Fibroblast of lung (primary cell): ENCODE results near the gene IKZF2. TPM values are rescaled to one million over a fixed set of nuclear protein-coding genes. Genes with fewer than 3 reads are reported as not detected.
"Not testable (repeated sequence)": the region's sequence is repeated elsewhere in the genome, so short reads cannot be mapped to it uniquely, and the experiment has no call there.

Source experiments
- DNase-seq, 2 donors: peaks; one replicate each; pipeline versions ENCODE4 v3.0.0 to v3.0.0-alpha.2; 2010; ENCODE audit warnings: low read depth in 2 of 2
- H2AFZ ChIP-seq: 2 replicates; pipeline ENCODE4 v1.5.1; 2012; ENCODE audit warnings: low read length, control low read depth, inconsistent platforms
- H3K27ac ChIP-seq: 2 replicates; pipeline ENCODE4 v1.5.1; 2011; ENCODE audit warnings: low read length, control low read depth; ENCODE audit not compliant: insufficient read depth
- H3K27me3 ChIP-seq: 2 replicates; pipeline ENCODE4 v1.5.1; 2011; ENCODE audit warnings: mild to moderate bottlenecking, low read length; ENCODE audit not compliant: control insufficient read depth, insufficient read depth
- H3K36me3 ChIP-seq: 2 replicates; pipeline ENCODE4 v1.5.1; 2011; ENCODE audit warnings: low read length; ENCODE audit not compliant: control insufficient read depth, insufficient read depth
- H3K4me1 ChIP-seq: 2 replicates; pipeline ENCODE4 v1.5.1; 2011; ENCODE audit warnings: low read length; ENCODE audit not compliant: control insufficient read depth, insufficient read depth; ENCODE audit errors: extremely low read depth
- H3K4me2 ChIP-seq: 2 replicates; pipeline ENCODE4 v1.5.1; 2011; ENCODE audit warnings: low read length, control low read depth; ENCODE audit not compliant: insufficient read depth; ENCODE audit errors: extremely low read depth
- H3K4me3 ChIP-seq, 4 experiments: fragments of 200-600 bp in 1 of 4; sonication (generic) in 1 of 4; replicated peaks in 1 of 4; 2 replicates each; pipeline ENCODE4 v1.5.1; 2011 to 2016; ENCODE audit warnings: low read length in 4 of 4, low read depth in 3 of 4, mild to moderate bottlenecking in 3 of 4, control low read depth in 2 of 4, inconsistent platforms in 1 of 4, mixed read lengths in 1 of 4; ENCODE audit not compliant: insufficient read depth in 1 of 4; ENCODE audit errors: control extremely low read depth in 1 of 4
- H3K79me2 ChIP-seq: 2 replicates; pipeline ENCODE4 v1.5.1; 2012; ENCODE audit warnings: mild to moderate bottlenecking, low read length, inconsistent platforms; ENCODE audit not compliant: control insufficient read depth, insufficient read depth
- H3K9ac ChIP-seq: 2 replicates; pipeline ENCODE4 v1.5.1; 2011; ENCODE audit warnings: mild to moderate bottlenecking, low read length, control low read depth; ENCODE audit not compliant: insufficient read depth
- H3K9me3 ChIP-seq: 2 replicates; pipeline ENCODE4 v1.5.1; 2012; ENCODE audit warnings: low read depth, low read length; ENCODE audit not compliant: control insufficient read depth, insufficient read depth
- H4K20me1 ChIP-seq: 2 replicates; pipeline ENCODE4 v1.5.1; 2011; ENCODE audit warnings: low read length; ENCODE audit not compliant: control insufficient read depth, insufficient read depth; ENCODE audit errors: extremely low read depth
- EZH2 ChIP-seq: IDR thresholded peaks from 2 replicates; pipeline ENCODE4 v1.5.1; 2012; ENCODE audit warnings: low read length, control low read depth, mild to moderate bottlenecking; ENCODE audit errors: missing control alignments
- polyA plus RNA-seq, 2 donors: library from polyadenylated mRNA; depleted of rRNA in 1 of 2; stranded (reverse) in 1 of 2; unstranded in 1 of 2; fragments of >200 nt; gene quantifications; 2 replicates each; pipeline ENCODE4 v1.2.1, GENCODE V29; 2011 to 2012; ENCODE audit warnings: missing spikeins in 1 of 2
- total RNA-seq: library from RNA; depleted of rRNA; stranded (reverse); fragments of >200 nt; gene quantifications from 2 replicates; pipeline ENCODE4 v1.2.1, GENCODE V29; 2014
- TF ChIP-seq, protein P1 (sequence below), 2 donors: IDR thresholded peaks in 1 of 2; conservative IDR thresholded peaks in 1 of 2; 1 replicate in 1 of 2; 2 replicates in 1 of 2; pipeline ENCODE4 v1.5.1; 2011 to 2012; ENCODE audit warnings: low read length in 2 of 2, control low read depth in 1 of 2, inconsistent platforms in 1 of 2, low read depth in 1 of 2, mild to moderate bottlenecking in 1 of 2

The IKZF2 gene
- total and polyA plus RNA-seq, 2 donors (not counting 1 experiment from before 2014, with no cell fraction given) = 4.9 to 17.2 TPM

DNA sequence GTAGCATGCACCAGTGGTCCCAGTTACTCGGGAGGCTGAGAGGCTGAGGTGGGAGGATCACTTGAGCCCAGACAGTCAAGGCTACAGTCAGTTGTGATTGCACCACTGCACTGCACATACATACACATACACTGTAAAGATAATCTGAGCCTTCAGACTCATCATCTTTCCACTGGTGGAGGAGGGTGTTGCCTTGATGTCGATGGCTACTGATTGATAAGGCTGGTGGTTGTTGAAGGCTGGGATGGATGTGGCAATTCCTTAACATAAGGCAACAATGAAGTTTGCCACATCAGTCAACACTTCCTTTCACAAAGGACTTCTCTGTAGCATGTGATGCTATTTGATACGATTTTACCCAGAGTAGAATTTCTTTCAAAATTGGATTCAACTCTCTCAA is 118.8 kb downstream of the IKZF2 start:
- H3K9me3 ChIP-seq = no peaks in the 10 kb centered on the region
- no peak overlapping the region for H3K9ac ChIP-seq
- no peaks in the 10 kb centered on the region for H3K27me3 ChIP-seq
- TF ChIP-seq, protein P1, sequence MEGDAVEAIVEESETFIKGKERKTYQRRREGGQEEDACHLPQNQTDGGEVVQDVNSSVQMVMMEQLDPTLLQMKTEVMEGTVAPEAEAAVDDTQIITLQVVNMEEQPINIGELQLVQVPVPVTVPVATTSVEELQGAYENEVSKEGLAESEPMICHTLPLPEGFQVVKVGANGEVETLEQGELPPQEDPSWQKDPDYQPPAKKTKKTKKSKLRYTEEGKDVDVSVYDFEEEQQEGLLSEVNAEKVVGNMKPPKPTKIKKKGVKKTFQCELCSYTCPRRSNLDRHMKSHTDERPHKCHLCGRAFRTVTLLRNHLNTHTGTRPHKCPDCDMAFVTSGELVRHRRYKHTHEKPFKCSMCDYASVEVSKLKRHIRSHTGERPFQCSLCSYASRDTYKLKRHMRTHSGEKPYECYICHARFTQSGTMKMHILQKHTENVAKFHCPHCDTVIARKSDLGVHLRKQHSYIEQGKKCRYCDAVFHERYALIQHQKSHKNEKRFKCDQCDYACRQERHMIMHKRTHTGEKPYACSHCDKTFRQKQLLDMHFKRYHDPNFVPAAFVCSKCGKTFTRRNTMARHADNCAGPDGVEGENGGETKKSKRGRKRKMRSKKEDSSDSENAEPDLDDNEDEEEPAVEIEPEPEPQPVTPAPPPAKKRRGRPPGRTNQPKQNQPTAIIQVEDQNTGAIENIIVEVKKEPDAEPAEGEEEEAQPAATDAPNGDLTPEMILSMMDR (conservative IDR thresholded peaks at IDR 0.05 in 1 of 2, IDR thresholded peaks at IDR 0.05 in 1 of 2; ENCODE audit: low read depth in 1 of 2, low read length in 2 of 2) = no peak
- TF ChIP-seq EZH2 = no peak
- DNase-seq = no peak
- no peaks in the 10 kb centered on the region for H3K4me1 ChIP-seq
- H3K4me2 ChIP-seq = no peak overlapping the region
- H3K79me2 ChIP-seq = no peaks in the 10 kb centered on the region
- no peak overlapping the region for H2AFZ ChIP-seq
- H3K36me3 ChIP-seq = no peaks in the 10 kb centered on the region
- no peaks in the 10 kb centered on the region for H4K20me1 ChIP-seq
- H3K27ac ChIP-seq = no peak overlapping the region
- no peak overlapping the region for H3K4me3 ChIP-seq

DNA sequence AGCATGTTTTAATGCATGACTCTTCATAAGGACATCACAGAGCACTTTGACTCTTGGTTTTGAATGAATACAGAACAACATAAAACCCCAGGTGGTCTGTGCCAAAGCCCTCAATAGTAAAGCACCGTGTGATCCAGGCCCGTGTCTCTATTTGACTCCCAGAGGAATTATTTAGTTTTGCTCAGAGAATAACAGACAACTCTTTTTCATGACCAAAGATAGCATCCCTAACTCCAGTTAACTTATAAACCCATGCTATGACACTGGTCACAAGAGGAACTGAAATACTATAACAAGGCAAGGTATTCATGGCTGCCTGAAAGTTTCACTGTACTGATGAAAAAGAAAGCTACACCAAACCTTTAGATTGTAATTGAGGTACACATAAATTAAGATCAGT is 128.4 kb downstream of the IKZF2 start:
- Histone ChIP-seq H3K27me3 (no peaks in the 10 kb centered on the region), H4K20me1 (no peaks in the 10 kb centered on the region), H3K27ac (no peak overlapping the region), H3K9me3 (no peaks in the 10 kb centered on the region), H3K4me3 (no peak overlapping the region), H3K4me1 (peaks cover 2% of the 10 kb centered on the region), H2AFZ (no peak overlapping the region), H3K9ac (no peak overlapping the region), H3K79me2 (no peaks in the 10 kb centered on the region), H3K36me3 (no peaks in the 10 kb centered on the region), H3K4me2 (no peak overlapping the region)
- no peak for TF ChIP-seq EZH2
- TF ChIP-seq, protein P1 (conservative IDR thresholded peaks at IDR 0.05 in 1 of 2, IDR thresholded peaks at IDR 0.05 in 1 of 2; ENCODE audit: low read depth in 1 of 2, low read length in 2 of 2) = no peak
- DNase-seq = no peak

DNA sequence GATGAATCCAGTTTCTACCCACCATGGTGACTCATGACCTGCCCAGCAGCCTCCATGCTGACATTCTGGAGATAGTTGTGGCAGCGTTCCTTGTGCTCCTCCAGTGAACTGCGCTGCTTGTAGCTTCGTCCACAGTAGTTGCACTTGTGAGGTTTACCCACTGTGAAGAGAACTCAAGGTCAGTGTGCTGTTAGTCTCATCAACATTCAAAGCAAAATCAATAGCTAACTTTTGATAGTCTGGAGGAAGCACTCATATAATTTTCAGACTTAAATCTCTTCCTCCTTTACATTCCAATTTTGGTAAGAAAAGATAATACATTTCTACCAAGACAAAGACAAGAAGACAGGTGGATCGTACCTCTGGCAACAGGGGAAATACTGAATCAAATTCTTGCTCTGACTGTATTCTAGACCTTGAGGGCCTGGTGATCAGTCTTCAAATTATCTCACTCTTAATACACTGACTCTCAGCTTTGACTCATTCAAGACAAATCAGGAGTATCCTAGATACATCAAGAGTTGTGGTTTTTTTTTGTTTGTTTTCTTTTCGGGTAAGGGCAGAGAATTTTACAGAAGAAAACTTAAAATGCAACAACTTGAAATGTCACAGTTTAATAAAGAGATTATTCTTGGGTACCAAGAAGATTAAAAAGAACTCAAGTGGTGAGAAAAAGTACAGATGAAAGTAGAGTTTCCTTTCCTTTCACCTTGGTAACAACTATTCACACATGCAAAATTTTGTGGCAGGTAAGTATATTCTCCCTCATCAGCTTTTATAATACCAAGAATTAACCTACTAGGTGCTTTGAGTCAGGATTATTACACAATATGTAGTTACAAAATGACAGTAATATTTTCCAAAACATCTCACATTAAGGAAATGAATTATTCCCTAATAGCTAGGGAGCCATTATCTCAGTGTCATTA is 129.2 kb downstream of the IKZF2 start:
- Histone ChIP-seq H4K20me1 (no peaks in the 10 kb centered on the region), H3K4me3 (no peak overlapping the region), H3K4me1 (peaks cover 2% of the 10 kb centered on the region), H3K9ac (no peak overlapping the region), H3K27ac (no peak overlapping the region), H3K36me3 (no peaks in the 10 kb centered on the region), H3K79me2 (no peaks in the 10 kb centered on the region), H2AFZ (no peak overlapping the region), H3K9me3 (no peaks in the 10 kb centered on the region), H3K27me3 (no peaks in the 10 kb centered on the region), H3K4me2 (no peak overlapping the region)
- peak; percentile 45 to 90 for DNase-seq
- TF ChIP-seq EZH2 = no peak
- TF ChIP-seq, protein P1 (conservative IDR thresholded peaks at IDR 0.05 in 1 of 2, IDR thresholded peaks at IDR 0.05 in 1 of 2; ENCODE audit: low read depth in 1 of 2, low read length in 2 of 2) = no peak

DNA sequence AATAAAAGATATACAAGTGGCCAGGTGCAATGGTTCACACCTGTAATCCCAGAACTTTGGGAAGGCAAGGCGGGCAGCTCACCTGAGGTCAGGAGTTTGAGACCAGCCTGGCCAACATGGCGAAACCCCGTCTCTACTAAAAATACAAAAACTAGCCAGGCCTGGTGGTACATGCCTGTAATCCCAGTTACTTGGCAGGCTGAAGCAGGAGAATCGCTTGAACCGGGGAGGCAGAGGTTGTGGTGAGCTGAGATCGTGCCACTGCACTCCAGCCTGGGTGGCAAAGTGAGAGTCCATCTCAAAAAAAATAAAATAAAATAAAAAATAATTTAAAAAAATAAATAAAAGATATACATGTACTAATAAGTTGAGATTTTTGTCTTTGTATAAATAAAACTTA is 130.5 kb downstream of the IKZF2 start:
- not testable (repeated sequence) for H2AFZ ChIP-seq, H3K36me3 ChIP-seq, H3K4me3 ChIP-seq, H3K27ac ChIP-seq, H3K9ac ChIP-seq, H3K27me3 ChIP-seq, H3K4me1 ChIP-seq, H3K79me2 ChIP-seq, H3K4me2 ChIP-seq, H3K9me3 ChIP-seq, DNase-seq, H4K20me1 ChIP-seq
